SK-N-SH (cell line): ENCODE measurements around the gene PLXNA4. TPM values are rescaled to one million over a fixed set of nuclear protein-coding genes. Genes with fewer than 3 reads are reported as not detected.

Experiments
- CTCF ChIA-PET: fragments of 300-600, 350-600 bp; formaldehyde crosslinking; extraction: SDS; loops from one replicate; lab custom pipeline; 2021; lab: Yijun Ruan, JAX
- POLR2A ChIA-PET: fragments of 350-600 bp; sonication (Branson Sonifier 250); formaldehyde crosslinking; extraction: SDS; loops from one replicate; lab custom pipeline; 2020; ENCODE audit warnings: antibody characterized with exemption, inconsistent platforms; lab: Yijun Ruan, JAX
- DNase-seq: peaks from one replicate; pipeline ENCODE4 v3.0.0; 2012
- H2AFZ ChIP-seq: fragments of 200-600 bp; sonication (generic); 2 replicates; pipeline ENCODE4 v1.8.1; 2016; ENCODE audit warnings: antibody characterized with exemption, mild to moderate bottlenecking, low read depth
- H3F3A ChIP-seq: fragments of 200-600 bp; sonication (generic); replicated peaks from 2 replicates; pipeline ENCODE3; 2016; ENCODE audit warnings: antibody characterized with exemption, mild to moderate bottlenecking; ENCODE audit not compliant: insufficient read depth
- H3K27ac ChIP-seq, 2 experiments: fragments of 200-500 bp in 1 of 2; fragments of 200-600 bp in 1 of 2; sonication (Bioruptor generic) in 1 of 2; sonication (generic), shearing (Covaris generic) in 1 of 2; 2 replicates each; pipeline versions ENCODE4 v1.5.1 to v1.6.1; 2014 to 2016; ENCODE audit warnings: low read depth in 2 of 2, inconsistent platforms in 1 of 2, low read length in 1 of 2, mild to moderate bottlenecking in 1 of 2, mixed read lengths in 1 of 2
- H3K27me3 ChIP-seq: fragments of 200-600 bp; sonication (generic), shearing (Covaris generic); 2 replicates; pipeline ENCODE4 v1.6.1; 2016; ENCODE audit warnings: mixed run types; ENCODE audit not compliant: insufficient read depth
- H3K36me3 ChIP-seq, 2 experiments: fragments of 200-500 bp in 1 of 2; fragments of 200-600 bp in 1 of 2; sonication (Bioruptor generic) in 1 of 2; sonication (generic) in 1 of 2; replicated peaks in 1 of 2; 2 replicates each; pipeline versions ENCODE3 to v1.5.1; 2014 to 2016; ENCODE audit warnings: low read length in 1 of 2, mild to moderate bottlenecking in 1 of 2; ENCODE audit not compliant: insufficient read depth in 2 of 2, control insufficient read depth in 1 of 2
- H3K4me1 ChIP-seq, 2 experiments: fragments of 200-500 bp in 1 of 2; fragments of 200-600 bp in 1 of 2; sonication (Bioruptor generic) in 1 of 2; sonication (generic), shearing (Covaris generic) in 1 of 2; 2 replicates each; pipeline versions ENCODE4 v1.5.1 to v1.6.1; 2014 to 2016; ENCODE audit warnings: low read depth in 1 of 2, low read length in 1 of 2, mixed run types in 1 of 2; ENCODE audit not compliant: insufficient read depth in 2 of 2, control insufficient read depth in 1 of 2
- H3K4me2 ChIP-seq: fragments of 200-600 bp; sonication (generic), shearing (Covaris generic); 2 replicates; pipeline ENCODE4 v1.6.1; 2017; ENCODE audit warnings: mixed run types
- H3K4me3 ChIP-seq, 2 experiments: fragments of 200-500 bp in 1 of 2; fragments of 200-600 bp in 1 of 2; sonication (Bioruptor generic) in 1 of 2; sonication (generic), shearing (Covaris generic) in 1 of 2; 2 replicates each; pipeline versions ENCODE4 v1.5.1 to v1.8.1; 2014 to 2016; ENCODE audit warnings: low read depth in 2 of 2, inconsistent platforms in 1 of 2, low read length in 1 of 2, mild to moderate bottlenecking in 1 of 2, mixed read lengths in 1 of 2, moderate library complexity in 1 of 2
- H3K79me2 ChIP-seq: fragments of 200-600 bp; sonication (generic); 2 replicates; pipeline ENCODE4 v1.8.1; 2017; ENCODE audit warnings: mild to moderate bottlenecking; ENCODE audit not compliant: insufficient read depth
- H3K9ac ChIP-seq: fragments of 200-600 bp; sonication (generic); 2 replicates; pipeline ENCODE4 v1.6.1; 2017; ENCODE audit warnings: mixed run types
- H3K9me2 ChIP-seq: fragments of 200-600 bp; sonication (generic); 2 replicates; pipeline ENCODE4 v1.6.1; 2017; ENCODE audit warnings: mixed run types
- H3K9me3 ChIP-seq: fragments of 200-600 bp; sonication (generic); 2 replicates; pipeline ENCODE4 v1.6.1; 2017; ENCODE audit warnings: mixed run types, mild to moderate bottlenecking, moderate library complexity
- H4K20me1 ChIP-seq: fragments of 200-600 bp; sonication (generic); 2 replicates; pipeline ENCODE4 v1.6.1; 2017; ENCODE audit warnings: mild to moderate bottlenecking, mixed run types; ENCODE audit not compliant: insufficient read depth
- CHD2 ChIP-seq: fragments of 150-350 bp; IDR thresholded peaks from 2 replicates; pipeline ENCODE4 v1.6.1; 2018; ENCODE audit warnings: low read length; ENCODE audit not compliant: partially characterized antibody
- EZH2phosphoT487 ChIP-seq: fragments of 200-600 bp; sonication (generic); IDR thresholded peaks from 2 replicates; pipeline ENCODE4 v1.6.1; 2017; ENCODE audit warnings: low read depth, mixed run types, mild to moderate bottlenecking, antibody characterized with exemption, moderate library complexity, borderline replicate concordance
- FOSL2 ChIP-seq: IDR thresholded peaks from 2 replicates; pipeline ENCODE4 v1.4.0; 2012; ENCODE audit warnings: low read depth, mild to moderate bottlenecking, moderate library complexity, borderline replicate concordance
- FOXJ3 ChIP-seq: sonication (generic); formaldehyde crosslinking; IDR thresholded peaks from 2 replicates; pipeline ENCODE4 v1.5.1; 2020; ENCODE audit warnings: mild to moderate bottlenecking, missing genetic modification reagents
- JUND ChIP-seq: IDR thresholded peaks from 2 replicates; pipeline ENCODE4 v1.4.0; 2012
- MEF2A ChIP-seq: IDR thresholded peaks from 2 replicates; pipeline ENCODE4 v1.4.0; 2012; ENCODE audit warnings: low read depth, borderline replicate concordance
- NFIC ChIP-seq: IDR thresholded peaks from 2 replicates; pipeline ENCODE4 v1.4.0; 2012; ENCODE audit warnings: borderline replicate concordance
- RAD21 ChIP-seq: IDR thresholded peaks from 2 replicates; pipeline ENCODE4 v1.6.1; 2012; ENCODE audit warnings: mild to moderate bottlenecking, low read length
- RFX5 ChIP-seq: IDR thresholded peaks from 2 replicates; pipeline ENCODE4 v1.6.1; 2012; ENCODE audit warnings: mild to moderate bottlenecking, improper control_type of control experiment, low read length
- TCF12 ChIP-seq: IDR thresholded peaks from 2 replicates; pipeline ENCODE4 v1.4.0; 2012
- WGBS: methylation state at CpG from one replicate; pipeline ENCODE4 v1.1.6; 2017; ENCODE audit warnings: low lambda C conversion rate; 5-methylcytosine and 5-hydroxymethylcytosine counted together
- polyA plus RNA-seq, 3 experiments: library from polyadenylated mRNA; depleted of rRNA; stranded (reverse); fragments of >200 nt; gene quantifications; 2 replicates each; pipeline ENCODE4 v1.2.3, GENCODE V29; 2012
- TF ChIP-seq, protein P1 (sequence below): IDR thresholded peaks from 2 replicates; pipeline ENCODE4 v1.4.0; 2012; ENCODE audit warnings: low read depth, borderline replicate concordance
- TF ChIP-seq, protein P2 (sequence below): IDR thresholded peaks from 2 replicates; pipeline ENCODE4 v1.6.1; 2012; ENCODE audit warnings: mild to moderate bottlenecking, low read depth, low read length, moderate library complexity
- TF ChIP-seq, protein P3 (sequence below): fragments of 200-600 bp; sonication (generic); IDR thresholded peaks from 2 replicates; pipeline ENCODE4 v1.6.1; 2017; ENCODE audit warnings: antibody characterized with exemption, mild to moderate bottlenecking, moderate library complexity

PLXNA4 gene
- polyA plus RNA-seq, 1 of the 3 experiments (the other 2 are of a cell fraction), result 2.4 TPM

DNA sequence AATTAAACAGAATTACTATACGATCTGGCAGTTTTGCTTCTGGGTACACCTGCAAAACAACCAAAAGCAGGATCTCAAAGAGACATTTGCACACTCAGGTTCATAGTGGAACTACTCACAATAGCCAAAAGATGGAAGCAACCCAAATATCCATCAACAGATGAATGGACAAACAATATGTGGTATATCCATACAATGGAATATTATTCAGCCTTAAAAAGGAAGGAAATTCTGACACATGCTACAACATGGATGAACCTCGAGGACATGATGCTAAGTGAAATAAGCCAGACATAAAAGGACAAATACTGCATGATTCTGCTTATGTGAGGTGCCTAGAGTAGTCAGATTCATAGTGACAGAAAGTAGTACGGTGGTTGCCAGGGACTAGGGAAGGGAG is 330.7 kb downstream of the PLXNA4 start:
- TF ChIP-seq JUND (no peak), RFX5 (no peak), FOSL2 (no peak), FOXJ3 (CRISPR knock-in tag) (no peak), CHD2 (no peak), RAD21 (no peak), TCF12 (no peak), MEF2A (no peak), NFIC (no peak), EZH2phosphoT487 (no peak)
- TF ChIP-seq, protein P1, sequence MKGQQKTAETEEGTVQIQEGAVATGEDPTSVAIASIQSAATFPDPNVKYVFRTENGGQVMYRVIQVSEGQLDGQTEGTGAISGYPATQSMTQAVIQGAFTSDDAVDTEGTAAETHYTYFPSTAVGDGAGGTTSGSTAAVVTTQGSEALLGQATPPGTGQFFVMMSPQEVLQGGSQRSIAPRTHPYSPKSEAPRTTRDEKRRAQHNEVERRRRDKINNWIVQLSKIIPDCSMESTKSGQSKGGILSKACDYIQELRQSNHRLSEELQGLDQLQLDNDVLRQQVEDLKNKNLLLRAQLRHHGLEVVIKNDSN, result no peak
- TF ChIP-seq, protein P2, sequence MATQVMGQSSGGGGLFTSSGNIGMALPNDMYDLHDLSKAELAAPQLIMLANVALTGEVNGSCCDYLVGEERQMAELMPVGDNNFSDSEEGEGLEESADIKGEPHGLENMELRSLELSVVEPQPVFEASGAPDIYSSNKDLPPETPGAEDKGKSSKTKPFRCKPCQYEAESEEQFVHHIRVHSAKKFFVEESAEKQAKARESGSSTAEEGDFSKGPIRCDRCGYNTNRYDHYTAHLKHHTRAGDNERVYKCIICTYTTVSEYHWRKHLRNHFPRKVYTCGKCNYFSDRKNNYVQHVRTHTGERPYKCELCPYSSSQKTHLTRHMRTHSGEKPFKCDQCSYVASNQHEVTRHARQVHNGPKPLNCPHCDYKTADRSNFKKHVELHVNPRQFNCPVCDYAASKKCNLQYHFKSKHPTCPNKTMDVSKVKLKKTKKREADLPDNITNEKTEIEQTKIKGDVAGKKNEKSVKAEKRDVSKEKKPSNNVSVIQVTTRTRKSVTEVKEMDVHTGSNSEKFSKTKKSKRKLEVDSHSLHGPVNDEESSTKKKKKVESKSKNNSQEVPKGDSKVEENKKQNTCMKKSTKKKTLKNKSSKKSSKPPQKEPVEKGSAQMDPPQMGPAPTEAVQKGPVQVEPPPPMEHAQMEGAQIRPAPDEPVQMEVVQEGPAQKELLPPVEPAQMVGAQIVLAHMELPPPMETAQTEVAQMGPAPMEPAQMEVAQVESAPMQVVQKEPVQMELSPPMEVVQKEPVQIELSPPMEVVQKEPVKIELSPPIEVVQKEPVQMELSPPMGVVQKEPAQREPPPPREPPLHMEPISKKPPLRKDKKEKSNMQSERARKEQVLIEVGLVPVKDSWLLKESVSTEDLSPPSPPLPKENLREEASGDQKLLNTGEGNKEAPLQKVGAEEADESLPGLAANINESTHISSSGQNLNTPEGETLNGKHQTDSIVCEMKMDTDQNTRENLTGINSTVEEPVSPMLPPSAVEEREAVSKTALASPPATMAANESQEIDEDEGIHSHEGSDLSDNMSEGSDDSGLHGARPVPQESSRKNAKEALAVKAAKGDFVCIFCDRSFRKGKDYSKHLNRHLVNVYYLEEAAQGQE, result no peak
- TF ChIP-seq, protein P3, sequence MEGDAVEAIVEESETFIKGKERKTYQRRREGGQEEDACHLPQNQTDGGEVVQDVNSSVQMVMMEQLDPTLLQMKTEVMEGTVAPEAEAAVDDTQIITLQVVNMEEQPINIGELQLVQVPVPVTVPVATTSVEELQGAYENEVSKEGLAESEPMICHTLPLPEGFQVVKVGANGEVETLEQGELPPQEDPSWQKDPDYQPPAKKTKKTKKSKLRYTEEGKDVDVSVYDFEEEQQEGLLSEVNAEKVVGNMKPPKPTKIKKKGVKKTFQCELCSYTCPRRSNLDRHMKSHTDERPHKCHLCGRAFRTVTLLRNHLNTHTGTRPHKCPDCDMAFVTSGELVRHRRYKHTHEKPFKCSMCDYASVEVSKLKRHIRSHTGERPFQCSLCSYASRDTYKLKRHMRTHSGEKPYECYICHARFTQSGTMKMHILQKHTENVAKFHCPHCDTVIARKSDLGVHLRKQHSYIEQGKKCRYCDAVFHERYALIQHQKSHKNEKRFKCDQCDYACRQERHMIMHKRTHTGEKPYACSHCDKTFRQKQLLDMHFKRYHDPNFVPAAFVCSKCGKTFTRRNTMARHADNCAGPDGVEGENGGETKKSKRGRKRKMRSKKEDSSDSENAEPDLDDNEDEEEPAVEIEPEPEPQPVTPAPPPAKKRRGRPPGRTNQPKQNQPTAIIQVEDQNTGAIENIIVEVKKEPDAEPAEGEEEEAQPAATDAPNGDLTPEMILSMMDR, result no peak
- TF ChIP-seq, all 33 proteins: peak for 0
- H4K20me1 ChIP-seq, result no peaks in the 10 kb centered on the region
- H3K9ac ChIP-seq, result no peak overlapping the region
- H3K4me2 ChIP-seq, result no peak overlapping the region
- POLR2A ChIA-PET, result no interaction called here
- no peak overlapping the region for H2AFZ ChIP-seq
- no peak overlapping the region for H3K4me3 ChIP-seq
- CTCF ChIA-PET, result interaction anchor here (5.7 kb wide), 1 partner anchor 300 kb away, joined by 39 read pairs; no protein-coding TSS in a partner anchor
- no peak for DNase-seq
- H3K36me3 ChIP-seq, result no peaks in the 10 kb centered on the region
- WGBS, result 68% methylated on average over 3 of the region's 3 CpGs
- H3F3A ChIP-seq, result peaks cover 6% of the 10 kb centered on the region
- no peaks in the 10 kb centered on the region for H3K27me3 ChIP-seq
- H3K27ac ChIP-seq, result no peak overlapping the region
- no peaks in the 10 kb centered on the region for H3K9me2 ChIP-seq
- no peaks in the 10 kb centered on the region for H3K9me3 ChIP-seq
- H3K79me2 ChIP-seq, result no peaks in the 10 kb centered on the region
- H3K4me1 ChIP-seq, result peaks cover 5 to 9% of the 10 kb centered on the region in 2 experiments; a peak in 1 of 4 replicates
